Measurements from ENCODE around the gene PLEKHJ1. TPM values are rescaled to one million over a fixed set of nuclear protein-coding genes. Genes with fewer than 3 reads are reported as not detected.

The PLEKHJ1 gene
- total and polyA plus RNA-seq, 2 of the 13 experiments (the other 11 are each of a cell fraction or from before 2014, with no cell fraction given) = 70.5 to 130 TPM

GRCh38 chr19:2221250-2221831 is 14.8 kb downstream of the PLEKHJ1 start:
- no TSS peak for BruUV-seq (replicated peaks)
- no peaks in the 10 kb centered on the region for H4K20me1 ChIP-seq (ENCODE audit: insufficient read depth, low read length)
- no peak overlapping the region for H3K4me3 ChIP-seq (replicated peaks in 1 of 3; ENCODE audit: insufficient read depth in 1 of 3, low read depth in 2 of 3, low read length in 3 of 3)
- no peaks in the 10 kb centered on the region for H3K9me3 ChIP-seq (ENCODE audit: low read length)
- no peak overlapping the region for H3K9ac ChIP-seq (ENCODE audit: insufficient read depth, low read depth, low read length)
- FAIRE-seq (no peak), DNase-seq (ENCODE audit: low spot score) (no peak), ATAC-seq (no peak; the same call in 2 of the 3 replicates)
- POLR2A ChIA-PET = interaction anchor here (1.0 to 1.3 kb wide), 2 partner anchors 9 to 48 kb away, joined by 3 read pairs; no protein-coding TSS in a partner anchor
- no peak overlapping the region for H2AFZ ChIP-seq (ENCODE audit: low read length)
- no peak overlapping the region for H3K4me2 ChIP-seq (ENCODE audit: low read depth, low read length)
- H3K36me3 ChIP-seq (replicated peaks in 1 of 2; ENCODE audit: control insufficient read depth in 1 of 2, insufficient read depth in 2 of 2, low read length in 2 of 2) = peaks cover 27 to 69% of the 10 kb centered on the region in 2 experiments; a peak in 4 of 5 replicates
- in situ Hi-C loops (cut with HindIII; ENCODE audit: extremely low pct_ligation_motif_present, low pct_unique_long_range_greater_than_20kb) (no loop called here), intact Hi-C loops (cut with micrococcal nuclease; ENCODE audit: unreplicated experiment) (no loop called here)
- CTCF ChIA-PET (ENCODE audit: low intra/inter-chr PET ratio, low total read pairs) = no interaction called here
- H3K27ac ChIP-seq (ENCODE audit: extremely low read length, insufficient read depth, low read length) = no peak overlapping the region
- 96% methylated on average over 12 of the region's 20 CpGs for WGBS (ENCODE audit: low lambda C conversion rate)
- TF ChIP-seq ZNF547 (CRISPR knock-in tag; IDR thresholded peaks at IDR 0.05) = no peak
- TF ChIP-seq ZNF138 (CRISPR knock-in tag; IDR thresholded peaks at IDR 0.05; ENCODE audit: low read depth) = no peak
- TF ChIP-seq MBD4 (IDR thresholded peaks at IDR 0.05; ENCODE audit: borderline replicate concordance, low read length) = no peak
- no peak for TF ChIP-seq SRF (IDR thresholded peaks at IDR 0.05; ENCODE audit: low read depth, low read length)
- TF ChIP-seq ZSCAN25 (CRISPR knock-in tag; IDR thresholded peaks at IDR 0.05) = 0 out of 2 replicates have a peak, but pooled peaks have one; percentile 33
- TF ChIP-seq HOXA3 (CRISPR knock-in tag; IDR thresholded peaks at IDR 0.05) = 0 out of 2 replicates have a peak, but pooled peaks have one; percentile 21
- peak; percentile 1 for TF ChIP-seq AGO2 (optimal IDR thresholded peaks at IDR 0.05; ENCODE audit: low read depth, low read length)
- no peak for TF ChIP-seq JARID2 (CRISPR knock-in tag; IDR thresholded peaks at IDR 0.05; ENCODE audit: insufficient replicate concordance)
- no peaks in the 10 kb centered on the region for H3K79me2 ChIP-seq (ENCODE audit: insufficient read depth, low read length)
- no peaks in the 10 kb centered on the region for H3K4me1 ChIP-seq (ENCODE audit: insufficient read depth, low read length)
- H3K27me3 ChIP-seq (ENCODE audit: control insufficient read depth in 1 of 2, insufficient read depth in 2 of 2, low read length in 2 of 2) = no peaks in the 10 kb centered on the region

GRCh38 chr19:2219726-2220125 is 16.4 kb downstream of the PLEKHJ1 start:
- CTCF ChIA-PET (ENCODE audit: low intra/inter-chr PET ratio, low total read pairs) = no interaction called here
- H3K9ac ChIP-seq (ENCODE audit: insufficient read depth, low read depth, low read length) = no peak overlapping the region
- H3K4me1 ChIP-seq (ENCODE audit: insufficient read depth, low read length) = no peaks in the 10 kb centered on the region
- no peak for FAIRE-seq
- WGBS (ENCODE audit: low lambda C conversion rate) = 97% methylated on average over 17 of the region's 21 CpGs
- H3K27ac ChIP-seq (ENCODE audit: extremely low read length, insufficient read depth, low read length) = no peak overlapping the region
- no peak overlapping the region for H3K4me2 ChIP-seq (ENCODE audit: low read depth, low read length)
- no peak overlapping the region for H2AFZ ChIP-seq (ENCODE audit: low read length)
- no TSS peak for BruUV-seq (replicated peaks)
- no peak overlapping the region for H3K4me3 ChIP-seq (replicated peaks in 1 of 3; ENCODE audit: insufficient read depth in 1 of 3, low read depth in 2 of 3, low read length in 3 of 3)
- intact Hi-C loops (cut with micrococcal nuclease; ENCODE audit: unreplicated experiment) = no loop called here
- TF ChIP-seq TEAD2 (CRISPR knock-in tag; IDR thresholded peaks at IDR 0.05) (no peak), AGO2 (optimal IDR thresholded peaks at IDR 0.05; ENCODE audit: low read depth, low read length) (peak; percentile 17), HINFP (CRISPR knock-in tag; IDR thresholded peaks at IDR 0.05; ENCODE audit: low read depth) (no peak), ZNF564 (CRISPR knock-in tag; IDR thresholded peaks at IDR 0.05) (no peak)
- TF ChIP-seq, protein P1, sequence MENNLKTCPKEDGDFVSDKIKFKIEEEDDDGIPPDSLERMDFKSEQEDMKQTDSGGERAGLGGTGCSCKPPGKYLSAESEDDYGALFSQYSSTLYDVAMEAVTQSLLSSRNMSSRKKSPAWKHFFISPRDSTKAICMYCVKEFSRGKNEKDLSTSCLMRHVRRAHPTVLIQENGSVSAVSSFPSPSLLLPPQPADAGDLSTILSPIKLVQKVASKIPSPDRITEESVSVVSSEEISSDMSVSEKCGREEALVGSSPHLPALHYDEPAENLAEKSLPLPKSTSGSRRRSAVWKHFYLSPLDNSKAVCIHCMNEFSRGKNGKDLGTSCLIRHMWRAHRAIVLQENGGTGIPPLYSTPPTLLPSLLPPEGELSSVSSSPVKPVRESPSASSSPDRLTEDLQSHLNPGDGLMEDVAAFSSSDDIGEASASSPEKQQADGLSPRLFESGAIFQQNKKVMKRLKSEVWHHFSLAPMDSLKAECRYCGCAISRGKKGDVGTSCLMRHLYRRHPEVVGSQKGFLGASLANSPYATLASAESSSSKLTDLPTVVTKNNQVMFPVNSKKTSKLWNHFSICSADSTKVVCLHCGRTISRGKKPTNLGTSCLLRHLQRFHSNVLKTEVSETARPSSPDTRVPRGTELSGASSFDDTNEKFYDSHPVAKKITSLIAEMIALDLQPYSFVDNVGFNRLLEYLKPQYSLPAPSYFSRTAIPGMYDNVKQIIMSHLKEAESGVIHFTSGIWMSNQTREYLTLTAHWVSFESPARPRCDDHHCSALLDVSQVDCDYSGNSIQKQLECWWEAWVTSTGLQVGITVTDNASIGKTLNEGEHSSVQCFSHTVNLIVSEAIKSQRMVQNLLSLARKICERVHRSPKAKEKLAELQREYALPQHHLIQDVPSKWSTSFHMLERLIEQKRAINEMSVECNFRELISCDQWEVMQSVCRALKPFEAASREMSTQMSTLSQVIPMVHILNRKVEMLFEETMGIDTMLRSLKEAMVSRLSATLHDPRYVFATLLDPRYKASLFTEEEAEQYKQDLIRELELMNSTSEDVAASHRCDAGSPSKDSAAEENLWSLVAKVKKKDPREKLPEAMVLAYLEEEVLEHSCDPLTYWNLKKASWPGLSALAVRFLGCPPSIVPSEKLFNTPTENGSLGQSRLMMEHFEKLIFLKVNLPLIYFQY (CRISPR knock-in tag; IDR thresholded peaks at IDR 0.05; ENCODE audit: borderline replicate concordance) = no peak
- H3K9me3 ChIP-seq (ENCODE audit: low read length) = no peaks in the 10 kb centered on the region
- POLR2A ChIA-PET = no interaction called here
- H4K20me1 ChIP-seq (ENCODE audit: insufficient read depth, low read length) = no peaks in the 10 kb centered on the region
- no peak for ATAC-seq
- in situ Hi-C loops (cut with HindIII; ENCODE audit: extremely low pct_ligation_motif_present, low pct_unique_long_range_greater_than_20kb) = no loop called here
- no peak for DNase-seq (ENCODE audit: low spot score)
- peaks cover 32 to 72% of the 10 kb centered on the region in 2 experiments for H3K36me3 ChIP-seq (replicated peaks in 1 of 2; ENCODE audit: control insufficient read depth in 1 of 2, insufficient read depth in 2 of 2, low read length in 2 of 2)
- H3K27me3 ChIP-seq (ENCODE audit: control insufficient read depth in 1 of 2, insufficient read depth in 2 of 2, low read length in 2 of 2) = no peaks in the 10 kb centered on the region
- H3K79me2 ChIP-seq (ENCODE audit: insufficient read depth, low read length) = no peaks in the 10 kb centered on the region
